SK-N-SH (cell line): ENCODE measurements around the gene SRSF12. TPM values are rescaled to one million over a fixed set of nuclear protein-coding genes. Genes with fewer than 3 reads are reported as not detected.
"Not testable (repeated sequence)": the region's sequence is repeated elsewhere in the genome, so short reads cannot be mapped to it uniquely, and the experiment has no call there.

Experiments used
- CTCF ChIA-PET: fragments of 300-600, 350-600 bp; formaldehyde crosslinking; extraction: SDS; loops from one replicate; lab custom pipeline; 2021; lab: Yijun Ruan, JAX
- POLR2A ChIA-PET: fragments of 350-600 bp; sonication (Branson Sonifier 250); formaldehyde crosslinking; extraction: SDS; loops from one replicate; lab custom pipeline; 2020; ENCODE audit warnings: antibody characterized with exemption, inconsistent platforms; lab: Yijun Ruan, JAX
- DNase-seq: peaks from one replicate; pipeline ENCODE4 v3.0.0; 2012
- H2AFZ ChIP-seq: fragments of 200-600 bp; sonication (generic); 2 replicates; pipeline ENCODE4 v1.8.1; 2016; ENCODE audit warnings: antibody characterized with exemption, mild to moderate bottlenecking, low read depth
- H3F3A ChIP-seq: fragments of 200-600 bp; sonication (generic); replicated peaks from 2 replicates; pipeline ENCODE3; 2016; ENCODE audit warnings: antibody characterized with exemption, mild to moderate bottlenecking; ENCODE audit not compliant: insufficient read depth
- H3K27ac ChIP-seq, 2 experiments: fragments of 200-500 bp in 1 of 2; fragments of 200-600 bp in 1 of 2; sonication (Bioruptor generic) in 1 of 2; sonication (generic), shearing (Covaris generic) in 1 of 2; 2 replicates each; pipeline versions ENCODE4 v1.5.1 to v1.6.1; 2014 to 2016; ENCODE audit warnings: low read depth in 2 of 2, inconsistent platforms in 1 of 2, low read length in 1 of 2, mild to moderate bottlenecking in 1 of 2, mixed read lengths in 1 of 2
- H3K27me3 ChIP-seq: fragments of 200-600 bp; sonication (generic), shearing (Covaris generic); 2 replicates; pipeline ENCODE4 v1.6.1; 2016; ENCODE audit warnings: mixed run types; ENCODE audit not compliant: insufficient read depth
- H3K36me3 ChIP-seq, 2 experiments: fragments of 200-500 bp in 1 of 2; fragments of 200-600 bp in 1 of 2; sonication (Bioruptor generic) in 1 of 2; sonication (generic) in 1 of 2; replicated peaks in 1 of 2; 2 replicates each; pipeline versions ENCODE3 to v1.5.1; 2014 to 2016; ENCODE audit warnings: low read length in 1 of 2, mild to moderate bottlenecking in 1 of 2; ENCODE audit not compliant: insufficient read depth in 2 of 2, control insufficient read depth in 1 of 2
- H3K4me1 ChIP-seq, 2 experiments: fragments of 200-500 bp in 1 of 2; fragments of 200-600 bp in 1 of 2; sonication (Bioruptor generic) in 1 of 2; sonication (generic), shearing (Covaris generic) in 1 of 2; 2 replicates each; pipeline versions ENCODE4 v1.5.1 to v1.6.1; 2014 to 2016; ENCODE audit warnings: low read depth in 1 of 2, low read length in 1 of 2, mixed run types in 1 of 2; ENCODE audit not compliant: insufficient read depth in 2 of 2, control insufficient read depth in 1 of 2
- H3K4me2 ChIP-seq: fragments of 200-600 bp; sonication (generic), shearing (Covaris generic); 2 replicates; pipeline ENCODE4 v1.6.1; 2017; ENCODE audit warnings: mixed run types
- H3K4me3 ChIP-seq, 2 experiments: fragments of 200-500 bp in 1 of 2; fragments of 200-600 bp in 1 of 2; sonication (Bioruptor generic) in 1 of 2; sonication (generic), shearing (Covaris generic) in 1 of 2; 2 replicates each; pipeline versions ENCODE4 v1.5.1 to v1.8.1; 2014 to 2016; ENCODE audit warnings: low read depth in 2 of 2, inconsistent platforms in 1 of 2, low read length in 1 of 2, mild to moderate bottlenecking in 1 of 2, mixed read lengths in 1 of 2, moderate library complexity in 1 of 2
- H3K79me2 ChIP-seq: fragments of 200-600 bp; sonication (generic); 2 replicates; pipeline ENCODE4 v1.8.1; 2017; ENCODE audit warnings: mild to moderate bottlenecking; ENCODE audit not compliant: insufficient read depth
- H3K9ac ChIP-seq: fragments of 200-600 bp; sonication (generic); 2 replicates; pipeline ENCODE4 v1.6.1; 2017; ENCODE audit warnings: mixed run types
- H3K9me2 ChIP-seq: fragments of 200-600 bp; sonication (generic); 2 replicates; pipeline ENCODE4 v1.6.1; 2017; ENCODE audit warnings: mixed run types
- H3K9me3 ChIP-seq: fragments of 200-600 bp; sonication (generic); 2 replicates; pipeline ENCODE4 v1.6.1; 2017; ENCODE audit warnings: mixed run types, mild to moderate bottlenecking, moderate library complexity
- H4K20me1 ChIP-seq: fragments of 200-600 bp; sonication (generic); 2 replicates; pipeline ENCODE4 v1.6.1; 2017; ENCODE audit warnings: mild to moderate bottlenecking, mixed run types; ENCODE audit not compliant: insufficient read depth
- CHD2 ChIP-seq: fragments of 150-350 bp; IDR thresholded peaks from 2 replicates; pipeline ENCODE4 v1.6.1; 2018; ENCODE audit warnings: low read length; ENCODE audit not compliant: partially characterized antibody
- EP300 ChIP-seq, 2 experiments: IDR thresholded peaks; 2 replicates each; pipeline versions ENCODE4 v1.4.0 to v1.6.1; 2012; ENCODE audit warnings: borderline replicate concordance in 1 of 2, low read depth in 1 of 2, low read length in 1 of 2
- EZH2phosphoT487 ChIP-seq: fragments of 200-600 bp; sonication (generic); IDR thresholded peaks from 2 replicates; pipeline ENCODE4 v1.6.1; 2017; ENCODE audit warnings: low read depth, mixed run types, mild to moderate bottlenecking, antibody characterized with exemption, moderate library complexity, borderline replicate concordance
- GABPA ChIP-seq: IDR thresholded peaks from 2 replicates; pipeline ENCODE4 v1.4.0; 2012; ENCODE audit warnings: low read depth, mild to moderate bottlenecking
- NFIC ChIP-seq: IDR thresholded peaks from 2 replicates; pipeline ENCODE4 v1.4.0; 2012; ENCODE audit warnings: borderline replicate concordance
- PBX3 ChIP-seq: IDR thresholded peaks from 2 replicates; pipeline ENCODE4; 2012
- POLR2AphosphoS5 ChIP-seq: IDR thresholded peaks from 2 replicates; pipeline ENCODE4 v1.6.1; 2012; ENCODE audit warnings: low read depth, low read length
- REST ChIP-seq: IDR thresholded peaks from 2 replicates; pipeline ENCODE4 v1.6.1; 2012; ENCODE audit warnings: mild to moderate bottlenecking, low read depth, low read length, moderate library complexity
- RFX5 ChIP-seq: IDR thresholded peaks from 2 replicates; pipeline ENCODE4 v1.6.1; 2012; ENCODE audit warnings: mild to moderate bottlenecking, improper control_type of control experiment, low read length
- SIN3A ChIP-seq: IDR thresholded peaks from 2 replicates; pipeline ENCODE4 v1.6.1; 2012; ENCODE audit warnings: low read depth, mild to moderate bottlenecking, low read length, moderate library complexity, borderline replicate concordance
- WGBS: methylation state at CpG from one replicate; pipeline ENCODE4 v1.1.6; 2017; ENCODE audit warnings: low lambda C conversion rate; 5-methylcytosine and 5-hydroxymethylcytosine counted together
- polyA plus RNA-seq, 3 experiments: library from polyadenylated mRNA; depleted of rRNA; stranded (reverse); fragments of >200 nt; gene quantifications; 2 replicates each; pipeline ENCODE4 v1.2.3, GENCODE V29; 2012
- TF ChIP-seq, protein P1 (sequence below): fragments of 200-600 bp; sonication (generic); IDR thresholded peaks from 2 replicates; pipeline ENCODE4 v1.6.1; 2017; ENCODE audit warnings: antibody characterized with exemption, mild to moderate bottlenecking, moderate library complexity

SRSF12 gene
- polyA plus RNA-seq, 1 of the 3 experiments (the other 2 are of a cell fraction) = 1.1 TPM

DNA sequence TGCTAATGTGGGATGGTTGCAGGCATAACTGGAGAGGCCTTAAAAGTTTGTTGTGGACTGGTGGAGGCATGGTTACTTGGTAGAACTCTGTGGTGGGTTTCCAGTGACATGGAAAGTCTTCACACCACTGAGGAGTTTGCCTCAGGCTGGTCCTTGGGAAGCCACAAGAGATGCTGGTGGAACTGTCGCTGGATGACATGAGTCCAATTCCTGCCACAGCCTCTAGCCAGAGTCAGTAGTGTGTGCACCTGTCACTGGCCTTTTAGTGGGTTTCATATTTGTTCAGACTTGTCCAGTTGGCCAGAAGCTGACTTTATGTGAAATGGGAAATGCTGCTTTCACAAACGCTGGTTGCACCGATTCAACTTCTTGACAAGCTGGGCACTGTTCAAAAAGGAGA is 13.7 kb upstream of the SRSF12 start:
- ChIA-PET CTCF (interaction anchor here (1.1 to 2.1 kb wide), 3 partner anchors 9 to 149 kb away, joined by 4 to 6 read pairs (median 4); partner anchors contain the start of gene PM20D2), POLR2A (no interaction called here)
- TF ChIP-seq SIN3A (no peak), RFX5 (no peak), GABPA (no peak), PBX3 (no peak), POLR2AphosphoS5 (no peak), EZH2phosphoT487 (no peak), REST (no peak), CHD2 (no peak), EP300 (IDR thresholded peaks at IDR 0.05; ENCODE audit: borderline replicate concordance in 1 of 2, low read depth in 1 of 2, low read length in 1 of 2) (no peak), NFIC (no peak)
- TF ChIP-seq, protein P1, sequence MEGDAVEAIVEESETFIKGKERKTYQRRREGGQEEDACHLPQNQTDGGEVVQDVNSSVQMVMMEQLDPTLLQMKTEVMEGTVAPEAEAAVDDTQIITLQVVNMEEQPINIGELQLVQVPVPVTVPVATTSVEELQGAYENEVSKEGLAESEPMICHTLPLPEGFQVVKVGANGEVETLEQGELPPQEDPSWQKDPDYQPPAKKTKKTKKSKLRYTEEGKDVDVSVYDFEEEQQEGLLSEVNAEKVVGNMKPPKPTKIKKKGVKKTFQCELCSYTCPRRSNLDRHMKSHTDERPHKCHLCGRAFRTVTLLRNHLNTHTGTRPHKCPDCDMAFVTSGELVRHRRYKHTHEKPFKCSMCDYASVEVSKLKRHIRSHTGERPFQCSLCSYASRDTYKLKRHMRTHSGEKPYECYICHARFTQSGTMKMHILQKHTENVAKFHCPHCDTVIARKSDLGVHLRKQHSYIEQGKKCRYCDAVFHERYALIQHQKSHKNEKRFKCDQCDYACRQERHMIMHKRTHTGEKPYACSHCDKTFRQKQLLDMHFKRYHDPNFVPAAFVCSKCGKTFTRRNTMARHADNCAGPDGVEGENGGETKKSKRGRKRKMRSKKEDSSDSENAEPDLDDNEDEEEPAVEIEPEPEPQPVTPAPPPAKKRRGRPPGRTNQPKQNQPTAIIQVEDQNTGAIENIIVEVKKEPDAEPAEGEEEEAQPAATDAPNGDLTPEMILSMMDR = no peak
- WGBS = 98% methylated on average over 3 of the region's 3 CpGs
- Histone ChIP-seq H3F3A (no peaks in the 10 kb centered on the region), H2AFZ (no peak overlapping the region), H3K9ac (no peak overlapping the region), H3K36me3 (no peaks in the 10 kb centered on the region), H3K4me2 (no peak overlapping the region), H3K27me3 (no peaks in the 10 kb centered on the region), H3K9me2 (no peaks in the 10 kb centered on the region), H3K4me3 (no peak overlapping the region), H3K79me2 (no peaks in the 10 kb centered on the region), H4K20me1 (no peaks in the 10 kb centered on the region), H3K4me1 (no peaks in the 10 kb centered on the region), H3K27ac (no peak overlapping the region), H3K9me3 (no peaks in the 10 kb centered on the region)
- no peak for DNase-seq

DNA sequence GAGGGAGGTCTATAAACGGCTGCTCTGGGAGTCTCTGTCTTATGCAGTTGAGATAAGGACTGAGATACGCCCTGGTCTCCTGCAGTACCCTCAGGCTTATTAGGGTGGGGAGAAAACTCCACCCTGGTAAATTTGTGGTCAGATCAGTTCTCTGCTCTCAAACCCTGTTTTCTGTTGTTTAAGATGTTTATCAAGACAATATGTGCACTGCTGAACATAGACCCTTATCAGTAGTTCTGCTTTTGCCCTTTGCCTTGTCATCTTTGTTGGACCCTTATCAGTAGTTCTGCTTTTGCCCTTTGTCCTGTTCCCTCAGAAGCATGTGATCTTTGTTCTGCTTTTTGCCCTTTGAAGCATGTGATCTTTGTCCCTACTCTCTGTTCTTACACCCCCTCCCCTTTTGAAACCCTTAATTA is 10.4 kb upstream of the SRSF12 start:
- POLR2A ChIA-PET, H3K9ac ChIP-seq, H4K20me1 ChIP-seq, H3K36me3 ChIP-seq, H3K9me3 ChIP-seq, H3K4me2 ChIP-seq, H3K4me3 ChIP-seq, H3K27ac ChIP-seq, H3K27me3 ChIP-seq, H3K79me2 ChIP-seq, H3F3A ChIP-seq, H3K9me2 ChIP-seq, DNase-seq, CTCF ChIA-PET, H3K4me1 ChIP-seq, H2AFZ ChIP-seq: not testable (repeated sequence)
- WGBS = 75% methylated on average over 2 of the region's 2 CpGs
